ENCODE results near the gene AP5S1. TPM values are rescaled to one million over a fixed set of nuclear protein-coding genes. Genes with fewer than 3 reads are reported as not detected.

Gene AP5S1
- total RNA-seq, 1 experiment from 2014 or later = 3.9 TPM

GRCh38 chr20:3795511-3796468, 24.6 kb upstream of the AP5S1 start, which contains the start of gene CDC25B:
TSS of gene CDC25B (plus strand) at chr20:3796310. CDS start at chr20:3796532, 222 bp downstream.
- WGBS (ENCODE audit: extremely low coverage, insufficient read length, low lambda C conversion rate) = no CpG with 5 or more reads among the region's 69 CpGs
- Histone ChIP-seq H3K79me2 (ENCODE audit: insufficient read depth, low read length) (no peaks in the 10 kb centered on the region), H3K56ac (ENCODE audit: insufficient read length, low read depth, low read length) (no peak within 1 kb of the TSS)

More at GRCh38 chr20:3795511-3796468, 24.6 kb upstream of the AP5S1 start, which contains the start of gene CDC25B:
- no peaks in the 10 kb centered on the region; the same call in 1 of the 2 replicates for H3K4me1 ChIP-seq (ENCODE audit: insufficient read depth, low read length)
- peak within 1 kb of the TSS in 2 of 3 experiments; percentile 92 to 93; a peak in 5 of 7 replicates for H3K27ac Mint-ChIP-seq
- DNase-seq = peak; percentile 92
- no peak within 1 kb of the TSS for H3K27ac ChIP-seq (ENCODE audit: insufficient read length, low read depth, low read length)
- H2BK120ac ChIP-seq (ENCODE audit: low read depth, low read length, poor library complexity, severe bottlenecking) = no peak within 1 kb of the TSS
- H3K27me3 ChIP-seq (ENCODE audit: insufficient read depth, low read length) = no peaks in the 10 kb centered on the region
- no peak within 1 kb of the TSS for H4K5ac ChIP-seq (ENCODE audit: insufficient read length, low read depth, low read length)
- H4K8ac ChIP-seq (replicated peaks; ENCODE audit: insufficient read length, low read depth, low read length) = no peak within 1 kb of the TSS
- H3K9me3 Mint-ChIP-seq = no peaks in the 10 kb centered on the region
- no peak within 1 kb of the TSS for H2AFZ ChIP-seq (ENCODE audit: low read length)
- peaks cover 24% of the 10 kb centered on the region for H3K27me3 Mint-ChIP-seq (ENCODE audit: low read depth)
- TF ChIP-seq, protein P1, sequence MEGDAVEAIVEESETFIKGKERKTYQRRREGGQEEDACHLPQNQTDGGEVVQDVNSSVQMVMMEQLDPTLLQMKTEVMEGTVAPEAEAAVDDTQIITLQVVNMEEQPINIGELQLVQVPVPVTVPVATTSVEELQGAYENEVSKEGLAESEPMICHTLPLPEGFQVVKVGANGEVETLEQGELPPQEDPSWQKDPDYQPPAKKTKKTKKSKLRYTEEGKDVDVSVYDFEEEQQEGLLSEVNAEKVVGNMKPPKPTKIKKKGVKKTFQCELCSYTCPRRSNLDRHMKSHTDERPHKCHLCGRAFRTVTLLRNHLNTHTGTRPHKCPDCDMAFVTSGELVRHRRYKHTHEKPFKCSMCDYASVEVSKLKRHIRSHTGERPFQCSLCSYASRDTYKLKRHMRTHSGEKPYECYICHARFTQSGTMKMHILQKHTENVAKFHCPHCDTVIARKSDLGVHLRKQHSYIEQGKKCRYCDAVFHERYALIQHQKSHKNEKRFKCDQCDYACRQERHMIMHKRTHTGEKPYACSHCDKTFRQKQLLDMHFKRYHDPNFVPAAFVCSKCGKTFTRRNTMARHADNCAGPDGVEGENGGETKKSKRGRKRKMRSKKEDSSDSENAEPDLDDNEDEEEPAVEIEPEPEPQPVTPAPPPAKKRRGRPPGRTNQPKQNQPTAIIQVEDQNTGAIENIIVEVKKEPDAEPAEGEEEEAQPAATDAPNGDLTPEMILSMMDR (conservative IDR thresholded peaks at IDR 0.05) = peak; percentile 56; the same call in 2 of the 3 replicates
- no peaks in the 10 kb centered on the region for H3K9me3 ChIP-seq (ENCODE audit: control insufficient read depth, low read depth, low read length)
- no peak within 1 kb of the TSS for H2BK12ac ChIP-seq (ENCODE audit: insufficient read length, low read depth, low read length)
- H3K23me2 ChIP-seq (ENCODE audit: insufficient read length, low read depth, low read length, poor library complexity, severe bottlenecking) = peaks cover 19% of the 10 kb centered on the region
- no peak within 1 kb of the TSS for H3T11ph ChIP-seq (ENCODE audit: low read length)
- peak within 1 kb of the TSS; percentile 4 for H3K18ac ChIP-seq (ENCODE audit: insufficient read length, low read depth, low read length)
- peak within 1 kb of the TSS; percentile 78 to 92 for H3K4me3 Mint-ChIP-seq
- H3K23ac ChIP-seq (ENCODE audit: insufficient read length, low read depth, low read length) = no peak within 1 kb of the TSS
- no peaks in the 10 kb centered on the region for H3K79me1 ChIP-seq (ENCODE audit: insufficient read depth, low read depth, low read length, poor library complexity, severe bottlenecking)
- no peak within 1 kb of the TSS for H4K91ac ChIP-seq (ENCODE audit: insufficient read length, low read depth, low read length)
- H3K4me2 ChIP-seq (ENCODE audit: insufficient read depth, insufficient read length, low read length) = peak within 1 kb of the TSS; percentile 37
- H2BK5ac ChIP-seq (ENCODE audit: insufficient read length, low read length) = no peak within 1 kb of the TSS
- no peak within 1 kb of the TSS for H2BK20ac ChIP-seq (ENCODE audit: low read depth, low read length, poor library complexity, severe bottlenecking)
- H3K36me3 Mint-ChIP-seq (ENCODE audit: insufficient read depth in 1 of 3, low read depth in 3 of 3) = peaks cover 2 to 8% (median 4%) of the 10 kb centered on the region in 3 experiments; a peak in 4 of 7 replicates
- H3K14ac ChIP-seq (ENCODE audit: insufficient read depth, low read length) = no peak within 1 kb of the TSS
- H2AK5ac ChIP-seq (ENCODE audit: insufficient read length, low read length) = no peak within 1 kb of the TSS
- H2BK15ac ChIP-seq (ENCODE audit: low read depth, low read length) = no peak within 1 kb of the TSS
- no peak within 1 kb of the TSS for H3K4ac ChIP-seq (ENCODE audit: low read depth, low read length)
- H3K9ac ChIP-seq (ENCODE audit: extremely low read depth, insufficient read length, low read length) = no peak within 1 kb of the TSS
- no peaks in the 10 kb centered on the region for H4K20me1 ChIP-seq (ENCODE audit: control insufficient read depth, insufficient read depth, insufficient read length)
- peaks cover 42 to 47% of the 10 kb centered on the region in 2 experiments for H3K4me1 Mint-ChIP-seq
